Measurements from ENCODE around the gene PCDH1.

GRCh38 chr5:141881886-141882285 lies 3.7 kb upstream of the PCDH1 start:
- TF ChIP-seq, protein P1, sequence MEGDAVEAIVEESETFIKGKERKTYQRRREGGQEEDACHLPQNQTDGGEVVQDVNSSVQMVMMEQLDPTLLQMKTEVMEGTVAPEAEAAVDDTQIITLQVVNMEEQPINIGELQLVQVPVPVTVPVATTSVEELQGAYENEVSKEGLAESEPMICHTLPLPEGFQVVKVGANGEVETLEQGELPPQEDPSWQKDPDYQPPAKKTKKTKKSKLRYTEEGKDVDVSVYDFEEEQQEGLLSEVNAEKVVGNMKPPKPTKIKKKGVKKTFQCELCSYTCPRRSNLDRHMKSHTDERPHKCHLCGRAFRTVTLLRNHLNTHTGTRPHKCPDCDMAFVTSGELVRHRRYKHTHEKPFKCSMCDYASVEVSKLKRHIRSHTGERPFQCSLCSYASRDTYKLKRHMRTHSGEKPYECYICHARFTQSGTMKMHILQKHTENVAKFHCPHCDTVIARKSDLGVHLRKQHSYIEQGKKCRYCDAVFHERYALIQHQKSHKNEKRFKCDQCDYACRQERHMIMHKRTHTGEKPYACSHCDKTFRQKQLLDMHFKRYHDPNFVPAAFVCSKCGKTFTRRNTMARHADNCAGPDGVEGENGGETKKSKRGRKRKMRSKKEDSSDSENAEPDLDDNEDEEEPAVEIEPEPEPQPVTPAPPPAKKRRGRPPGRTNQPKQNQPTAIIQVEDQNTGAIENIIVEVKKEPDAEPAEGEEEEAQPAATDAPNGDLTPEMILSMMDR (IDR thresholded peaks at IDR 0.05; ENCODE audit: low read depth, low read length, poor library complexity, severe bottlenecking) = no peak
- TF ChIP-seq EZH2phosphoT487 (IDR thresholded peaks at IDR 0.05; ENCODE audit: borderline replicate concordance, low read length) = no peak

All from DOHH2 (cell line).